Activated naive CD4-positive, alpha-beta T cell treated with anti-CD3 and anti-CD28 coated beads for 36 hours (primary cell): ENCODE data around the gene ANKRD16. TPM values are rescaled to one million over a fixed set of nuclear protein-coding genes. Genes with fewer than 3 reads are reported as not detected.
"Not testable (repeated sequence)": the region's sequence is repeated elsewhere in the genome, so short reads cannot be mapped to it uniquely, and the experiment has no call there.

Experiments
- CTCF ChIA-PET: fragments of 350-600 bp; sonication (Branson Sonifier 250); formaldehyde crosslinking; loops from one replicate; lab custom pipeline; 2021; ENCODE audit warnings: antibody characterized with exemption; lab: Charles Lee
- DNase-seq: peaks from one replicate; pipeline ENCODE4 v3.0.0-alpha.2; 2020
- H3K27ac Mint-ChIP-seq: one replicate; pipeline ENCODE4 v1.8.0; 2021; ENCODE audit warnings: mild to moderate bottlenecking, mixed read lengths
- H3K27me3 Mint-ChIP-seq: one replicate; pipeline ENCODE4 v1.8.0; 2021; ENCODE audit warnings: low read depth, mixed read lengths
- H3K36me3 Mint-ChIP-seq: one replicate; pipeline ENCODE4 v1.8.0; 2021; ENCODE audit warnings: low read depth, mixed read lengths
- H3K4me1 Mint-ChIP-seq: one replicate; pipeline ENCODE4 v1.8.0; 2021; ENCODE audit warnings: low read depth, mixed read lengths
- H3K4me3 Mint-ChIP-seq: one replicate; pipeline ENCODE4 v1.8.0; 2021; ENCODE audit warnings: mild to moderate bottlenecking, moderate library complexity, mixed read lengths
- H3K9me3 Mint-ChIP-seq: one replicate; pipeline ENCODE4 v1.8.0; 2021; ENCODE audit warnings: mixed read lengths
- intact Hi-C: fragments of 100-400 bp; cut with micrococcal nuclease; formaldehyde crosslinking; loops from one replicate; pipeline ENCODE4 v1.15.1; 2023
- total RNA-seq, 2 experiments: library from RNA; stranded (reverse); gene quantifications; one replicate each; pipeline ENCODE4 v1.2.3, GENCODE V29; 2021

ANKRD16 gene
- total RNA-seq, 2 experiments from 2014 or later: 3.6 to 3.9 TPM

GRCh38 chr10:5826511-5826910, 63.2 kb downstream of the ANKRD16 start:
- H3K27ac Mint-ChIP-seq, H3K4me1 Mint-ChIP-seq, H3K36me3 Mint-ChIP-seq, H3K4me3 Mint-ChIP-seq, H3K9me3 Mint-ChIP-seq, DNase-seq, H3K27me3 Mint-ChIP-seq, intact Hi-C loops: not testable (repeated sequence)
- CTCF ChIA-PET: interaction anchor here (0.6 kb wide), 1 partner anchor 45 kb away, joined by 3 read pairs; no protein-coding TSS in a partner anchor

- H3K36me3 Mint-ChIP-seq: peaks cover 8% of the 10 kb centered on the region
- peaks cover 58% of the 10 kb centered on the region for H3K4me1 Mint-ChIP-seq
- DNase-seq: no peak
- CTCF ChIA-PET: interaction anchor here (0.8 to 1.5 kb wide), 2 partner anchors 9 to 55 kb away, joined by 4 to 5 read pairs; no protein-coding TSS in a partner anchor
- H3K9me3 Mint-ChIP-seq: no peaks in the 10 kb centered on the region
- H3K27ac Mint-ChIP-seq: no peak overlapping the region
- H3K27me3 Mint-ChIP-seq: no peaks in the 10 kb centered on the region
- intact Hi-C loops: loop anchor here (10.0 kb wide), 1 partner anchor 776 kb away; no protein-coding TSS in a partner anchor
- H3K4me3 Mint-ChIP-seq: no peak overlapping the region
Observed at GRCh38 chr10:5818894-5819293, 70.8 kb downstream of the ANKRD16 start.

- intact Hi-C loops: loop anchor here (10.0 kb wide), 1 partner anchor 777 kb away; no protein-coding TSS in a partner anchor
- peaks cover 8% of the 10 kb centered on the region for H3K36me3 Mint-ChIP-seq
- H3K27ac Mint-ChIP-seq: peak overlapping the region; percentile 17
- no peaks in the 10 kb centered on the region for H3K9me3 Mint-ChIP-seq
- peaks cover 58% of the 10 kb centered on the region for H3K4me1 Mint-ChIP-seq
- CTCF ChIA-PET: interaction anchor here (1.5 kb wide), 1 partner anchor 56 kb away, joined by 5 read pairs; no protein-coding TSS in a partner anchor
- no peak overlapping the region for H3K4me3 Mint-ChIP-seq
- no peak for DNase-seq
- H3K27me3 Mint-ChIP-seq: no peaks in the 10 kb centered on the region
Observed at GRCh38 chr10:5818048-5818331, 71.7 kb downstream of the ANKRD16 start.

- peak overlapping the region; percentile 80 for H3K27ac Mint-ChIP-seq
- no peaks in the 10 kb centered on the region for H3K27me3 Mint-ChIP-seq
- H3K4me1 Mint-ChIP-seq: peaks cover 58% of the 10 kb centered on the region
- intact Hi-C loops: loop anchor here (10.0 kb wide), 1 partner anchor 777 kb away; no protein-coding TSS in a partner anchor
- no peaks in the 10 kb centered on the region for H3K9me3 Mint-ChIP-seq
- peaks cover 8% of the 10 kb centered on the region for H3K36me3 Mint-ChIP-seq
- CTCF ChIA-PET: interaction anchor here (0.7 to 1.5 kb wide), 3 partner anchors 56 to 197 kb away, joined by 3 to 5 read pairs (median 5); no protein-coding TSS in a partner anchor
- no peak overlapping the region for H3K4me3 Mint-ChIP-seq
- DNase-seq: no peak
Observed at GRCh38 chr10:5817322-5818047, 72.2 kb downstream of the ANKRD16 start.

GRCh38 chr10:5816170-5816569, 73.5 kb downstream of the ANKRD16 start:
- DNase-seq: no peak
- intact Hi-C loops: loop anchor here (10.0 kb wide), 1 partner anchor 779 kb away; no protein-coding TSS in a partner anchor
- Mint-ChIP-seq H3K36me3 (peaks cover 12% of the 10 kb centered on the region), H3K4me1 (peaks cover 64% of the 10 kb centered on the region), H3K9me3 (no peaks in the 10 kb centered on the region), H3K4me3 (no peak overlapping the region), H3K27ac (peak overlapping the region; percentile 36), H3K27me3 (no peaks in the 10 kb centered on the region)
- CTCF ChIA-PET: interaction anchor here (0.7 kb wide), 2 partner anchors 72 to 139 kb away, joined by 3 to 4 read pairs; no protein-coding TSS in a partner anchor

- Mint-ChIP-seq H3K36me3 (peaks cover 13% of the 10 kb centered on the region), H3K27me3 (no peaks in the 10 kb centered on the region), H3K9me3 (no peaks in the 10 kb centered on the region), H3K4me3 (peak overlapping the region; percentile 84), H3K27ac (peak overlapping the region; percentile 90), H3K4me1 (peaks cover 66% of the 10 kb centered on the region)
- CTCF ChIA-PET: interaction anchor here (0.8 to 1.3 kb wide), 6 partner anchors 10 to 128 kb away, joined by 3 to 5 read pairs (median 3); no protein-coding TSS in a partner anchor
- no peak for DNase-seq
- intact Hi-C loops: loop anchor here (5.0 to 10.0 kb wide), 3 partner anchors 37 to 987 kb away; partner anchors contain the start of gene AKR1E2
Observed at GRCh38 chr10:5814110-5815107, 75.3 kb downstream of the ANKRD16 start.

GRCh38 chr10:5813341-5814109, 76.2 kb downstream of the ANKRD16 start, which contains the start of gene GDI2:
Gene GDI2, minus strand, starts transcription at chr10:5813434. Its CDS starts 176 bp downstream, at chr10:5813258.
- Mint-ChIP-seq H3K4me3 (peak within 1 kb of the TSS; percentile 84), H3K9me3 (no peaks in the 10 kb centered on the region), H3K36me3 (peaks cover 19% of the 10 kb centered on the region), H3K27ac (peak within 1 kb of the TSS; percentile 90), H3K27me3 (no peaks in the 10 kb centered on the region), H3K4me1 (peaks cover 66% of the 10 kb centered on the region)
- intact Hi-C loops: loop anchor here (1.0 to 10.0 kb wide), 12 partner anchors 36 to 986 kb away; partner anchors contain the start of genes AKR1E2, FBH1, RBM17 and TASOR2
- DNase-seq: peak; percentile 98
- CTCF ChIA-PET: interaction anchor here (0.7 to 1.3 kb wide), 6 partner anchors 11 to 127 kb away, joined by 3 to 5 read pairs (median 3); no protein-coding TSS in a partner anchor

- Mint-ChIP-seq H3K27ac (peak overlapping the region; percentile 90), H3K4me3 (peak overlapping the region; percentile 84), H3K9me3 (no peaks in the 10 kb centered on the region), H3K4me1 (peaks cover 70% of the 10 kb centered on the region), H3K36me3 (peaks cover 19% of the 10 kb centered on the region), H3K27me3 (no peaks in the 10 kb centered on the region)
- intact Hi-C loops: loop anchor here (1.0 to 10.0 kb wide), 12 partner anchors 36 to 986 kb away; partner anchors contain the start of genes AKR1E2, FBH1, RBM17 and TASOR2
- DNase-seq: no peak
- CTCF ChIA-PET: interaction anchor here (0.7 to 1.3 kb wide), 2 partner anchors 31 to 45 kb away, joined by 4 to 5 read pairs; no protein-coding TSS in a partner anchor
Observed at GRCh38 chr10:5813091-5813340, 76.7 kb downstream of the ANKRD16 start.

GRCh38 chr10:5812283-5813090, 77.2 kb downstream of the ANKRD16 start:
- peak; percentile 43 for DNase-seq
- CTCF ChIA-PET: interaction anchor here (0.7 to 1.3 kb wide), 2 partner anchors 31 to 366 kb away, joined by 3 to 5 read pairs; no protein-coding TSS in a partner anchor
- H3K36me3 Mint-ChIP-seq: peaks cover 19% of the 10 kb centered on the region
- no peaks in the 10 kb centered on the region for H3K9me3 Mint-ChIP-seq
- peak overlapping the region; percentile 84 for H3K4me3 Mint-ChIP-seq
- H3K4me1 Mint-ChIP-seq: peaks cover 71% of the 10 kb centered on the region
- intact Hi-C loops: loop anchor here (1.0 to 10.0 kb wide), 12 partner anchors 35 to 985 kb away; partner anchors contain the start of genes AKR1E2, FBH1, RBM17 and TASOR2
- H3K27ac Mint-ChIP-seq: peak overlapping the region; percentile 76
- H3K27me3 Mint-ChIP-seq: no peaks in the 10 kb centered on the region
